H1 (cell line): Measurements from ENCODE around the gene OGFOD3. TPM values are rescaled to one million over a fixed set of nuclear protein-coding genes. Genes with fewer than 3 reads are reported as not detected.
A peak's percentile ranks its signal among the peaks of the same experiment; 100 is the strongest.

Source experiments
- CTCF ChIA-PET: fragments of 300-600 bp; sonication (Branson Sonifier 250); formaldehyde crosslinking; loops from one replicate; lab custom pipeline; 2021; ENCODE audit not compliant: partially characterized antibody; lab: Charles Lee
- POLR2A ChIA-PET: fragments of 300-600 bp; sonication (Branson Sonifier 250); formaldehyde crosslinking; loops from one replicate; lab custom pipeline; 2021; ENCODE audit warnings: inconsistent platforms; ENCODE audit not compliant: partially characterized antibody; lab: Charles Lee
- DNase-seq, 2 experiments: peaks; one replicate each; pipeline versions ENCODE4 v3.0.0 to v3.0.0-alpha.2; 2010 to 2022; ENCODE audit warnings: low spot score in 2 of 2, low read depth in 1 of 2, mixed read lengths in 1 of 2
- FAIRE-seq: peaks from 2 replicates; lab custom pipeline; 2011; peaks lifted over from hg19 to GRCh38; lab: Jason Lieb, UNC
- H2AFZ ChIP-seq: 2 replicates; pipeline ENCODE4 v1.8.1; 2012; ENCODE audit warnings: low read length, inconsistent platforms
- H2AK5ac ChIP-seq: 2 replicates; pipeline ENCODE4 v1.6.1; 2013; ENCODE audit warnings: low read depth, low read length
- H2BK120ac ChIP-seq: replicated peaks from 2 replicates; pipeline ENCODE3; 2013; ENCODE audit warnings: low read depth, low read length, inconsistent platforms
- H2BK12ac ChIP-seq: 2 replicates; pipeline ENCODE4 v1.6.1; 2013; ENCODE audit warnings: low read depth, low read length
- H2BK15ac ChIP-seq: 2 replicates; pipeline ENCODE4 v1.6.1; 2013; ENCODE audit warnings: low read length
- H2BK20ac ChIP-seq: 2 replicates; pipeline ENCODE4 v1.6.1; 2013; ENCODE audit warnings: low read length
- H2BK5ac ChIP-seq: 2 replicates; pipeline ENCODE4 v1.6.1; 2013; ENCODE audit warnings: low read depth, low read length
- H3K14ac ChIP-seq: 2 replicates; pipeline ENCODE4 v1.6.1; 2013; ENCODE audit warnings: inconsistent platforms; ENCODE audit not compliant: insufficient read length
- H3K18ac ChIP-seq: 2 replicates; pipeline ENCODE4 v1.6.1; 2013; ENCODE audit warnings: low read length; ENCODE audit errors: extremely low read depth
- H3K23ac ChIP-seq: 2 replicates; pipeline ENCODE4 v1.6.1; 2013; ENCODE audit warnings: inconsistent platforms; ENCODE audit not compliant: insufficient read length
- H3K23me2 ChIP-seq: 2 replicates; pipeline ENCODE4 v1.6.1; 2013; ENCODE audit warnings: low read depth, low read length
- H3K27ac ChIP-seq: 2 replicates; pipeline ENCODE4 v1.6.1; 2011; ENCODE audit warnings: low read depth, low read length, inconsistent platforms
- H3K27me3 ChIP-seq, 4 experiments: replicated peaks in 1 of 4; 1 replicate in 1 of 4; 2 replicates in 3 of 4; pipeline versions ENCODE4 v1.6.1 to v1.8.1; 2011 to 2013; ENCODE audit warnings: low read length in 3 of 4, mild to moderate bottlenecking in 3 of 4, inconsistent platforms in 2 of 4, mixed read lengths in 2 of 4, moderate library complexity in 1 of 4; ENCODE audit not compliant: control insufficient read depth in 3 of 4, insufficient read depth in 3 of 4; ENCODE audit errors: extremely low read depth in 1 of 4
- H3K36me3 ChIP-seq, 4 experiments: 2 replicates each; pipeline versions ENCODE4 v1.6.1 to v1.8.1; 2011 to 2013; ENCODE audit warnings: mild to moderate bottlenecking in 4 of 4, low read length in 3 of 4, moderate library complexity in 2 of 4, control low read depth in 1 of 4, inconsistent platforms in 1 of 4; ENCODE audit not compliant: insufficient read depth in 4 of 4, control insufficient read depth in 2 of 4
- H3K4ac ChIP-seq: replicated peaks from 2 replicates; pipeline ENCODE3; 2013; ENCODE audit warnings: low read length, low read depth, mixed read lengths, inconsistent platforms; ENCODE audit not compliant: insufficient read length
- H3K4me1 ChIP-seq, 4 experiments: replicated peaks in 1 of 4; 1 replicate in 1 of 4; 2 replicates in 3 of 4; pipeline versions ENCODE4 v1.6.1 to v1.8.1; 2011 to 2013; ENCODE audit warnings: low read length in 3 of 4, inconsistent platforms in 2 of 4, mixed read lengths in 1 of 4; ENCODE audit not compliant: insufficient read depth in 4 of 4, control insufficient read depth in 3 of 4
- H3K4me2 ChIP-seq, 2 experiments: 2 replicates each; pipeline versions ENCODE4 v1.6.1 to v1.8.1; 2011 to 2013; ENCODE audit warnings: low read depth in 2 of 2, low read length in 2 of 2, control low read depth in 1 of 2, inconsistent platforms in 1 of 2, mild to moderate bottlenecking in 1 of 2; ENCODE audit not compliant: insufficient read depth in 1 of 2
- H3K4me3 ChIP-seq, 4 experiments: fragments of 200-600, 300-600 bp in 1 of 4; sonication (generic), shearing (Covaris generic), sonication (Bioruptor Twin) in 1 of 4; 2 replicates each; pipeline versions ENCODE4 v1.5.1 to v1.8.1; 2011 to 2016; ENCODE audit warnings: low read length in 4 of 4, low read depth in 3 of 4, control low read depth in 2 of 4, inconsistent platforms in 2 of 4, mild to moderate bottlenecking in 2 of 4, mixed read lengths in 1 of 4, moderate library complexity in 1 of 4; ENCODE audit not compliant: insufficient read depth in 2 of 4; ENCODE audit errors: extremely low read depth in 1 of 4
- H3K56ac ChIP-seq: replicated peaks from 2 replicates; pipeline ENCODE3; 2013; ENCODE audit warnings: low read depth, mild to moderate bottlenecking, mixed read lengths, low read length, inconsistent platforms; ENCODE audit not compliant: insufficient read length
- H3K79me1 ChIP-seq: 2 replicates; pipeline ENCODE4 v1.6.1; 2013; ENCODE audit warnings: low read depth, low read length, control low read depth
- H3K79me2 ChIP-seq, 2 experiments: 2 replicates each; pipeline versions ENCODE4 v1.6.1 to v1.8.1; 2012 to 2013; ENCODE audit warnings: low read length in 2 of 2, mild to moderate bottlenecking in 2 of 2, inconsistent platforms in 1 of 2; ENCODE audit not compliant: insufficient read depth in 2 of 2, control insufficient read depth in 1 of 2
- H3K9ac ChIP-seq, 4 experiments: replicated peaks in 1 of 4; 1 replicate in 1 of 4; 2 replicates in 3 of 4; pipeline versions ENCODE4 v1.6.1 to v1.8.1; 2011 to 2013; ENCODE audit warnings: low read depth in 3 of 4, low read length in 3 of 4, control low read depth in 2 of 4, mild to moderate bottlenecking in 2 of 4, moderate library complexity in 2 of 4, inconsistent platforms in 1 of 4; ENCODE audit errors: extremely low read depth in 1 of 4
- H3K9me3 ChIP-seq, 2 experiments: 2 replicates each; pipeline versions ENCODE4 v1.6.1 to v1.8.1; 2012 to 2013; ENCODE audit warnings: mild to moderate bottlenecking in 2 of 2, moderate library complexity in 2 of 2, control low read depth in 1 of 2, inconsistent platforms in 1 of 2, low read depth in 1 of 2, low read length in 1 of 2, mixed read lengths in 1 of 2; ENCODE audit not compliant: insufficient read depth in 2 of 2
- H4K20me1 ChIP-seq, 2 experiments: replicated peaks in 1 of 2; 2 replicates each; pipeline versions ENCODE3 to v1.8.1; 2011 to 2013; ENCODE audit warnings: inconsistent platforms in 2 of 2, low read length in 2 of 2, mild to moderate bottlenecking in 1 of 2; ENCODE audit not compliant: insufficient read depth in 2 of 2, control insufficient read depth in 1 of 2
- H4K5ac ChIP-seq: 2 replicates; pipeline ENCODE4 v1.6.1; 2013; ENCODE audit warnings: low read length, low read depth, mixed read lengths, inconsistent platforms; ENCODE audit not compliant: insufficient read length
- H4K8ac ChIP-seq: 2 replicates; pipeline ENCODE4 v1.8.0; 2013; ENCODE audit warnings: mild to moderate bottlenecking, moderate library complexity, low read length, inconsistent platforms; ENCODE audit not compliant: insufficient read depth; ENCODE audit errors: extremely low read depth
- H4K91ac ChIP-seq: replicated peaks from 2 replicates; pipeline ENCODE3; 2013; ENCODE audit warnings: low read length, mixed read lengths, inconsistent platforms; ENCODE audit not compliant: insufficient read length
- CREB1 ChIP-seq: IDR thresholded peaks from 2 replicates; pipeline ENCODE4 v1.6.1; 2012; ENCODE audit warnings: inconsistent platforms
- FOSL1 ChIP-seq: IDR thresholded peaks from 2 replicates; pipeline ENCODE4 v1.6.1; 2011; ENCODE audit warnings: mild to moderate bottlenecking, low read depth, low read length, moderate library complexity; ENCODE audit not compliant: insufficient read depth
- GABPA ChIP-seq: IDR thresholded peaks from 2 replicates; pipeline ENCODE4 v1.6.1; 2011; ENCODE audit warnings: mild to moderate bottlenecking, low read length, moderate library complexity, borderline replicate concordance; ENCODE audit not compliant: insufficient read depth
- GTF2F1 ChIP-seq: IDR thresholded peaks from 2 replicates; pipeline ENCODE4 v1.6.1; 2012; ENCODE audit warnings: low read depth, low read length, improper control_type of control experiment, borderline replicate concordance
- HDAC2 ChIP-seq, 2 experiments: fragments of 300-600 bp in 1 of 2; sonication (generic) in 1 of 2; IDR thresholded peaks; 2 replicates each; pipeline ENCODE4 v1.6.1; 2011 to 2012; ENCODE audit warnings: low read depth in 2 of 2, low read length in 2 of 2, mild to moderate bottlenecking in 2 of 2, moderate library complexity in 2 of 2, borderline replicate concordance in 1 of 2, inconsistent platforms in 1 of 2
- JUN ChIP-seq: IDR thresholded peaks from 2 replicates; pipeline ENCODE4 v1.6.1; 2011; ENCODE audit warnings: low read depth, mild to moderate bottlenecking, improper control_type of control experiment, low read length
- MAFK ChIP-seq: IDR thresholded peaks from 2 replicates; pipeline ENCODE4 v1.6.1; 2012; ENCODE audit warnings: low read depth, mild to moderate bottlenecking, improper control_type of control experiment, low read length
- NANOG ChIP-seq: IDR thresholded peaks from 2 replicates; pipeline ENCODE4 v1.6.1; 2011; ENCODE audit warnings: low read length, low read depth, mild to moderate bottlenecking, inconsistent platforms; ENCODE audit not compliant: insufficient read depth, poor library complexity, severe bottlenecking
- RXRA ChIP-seq: IDR thresholded peaks from 2 replicates; pipeline ENCODE4 v1.6.1; 2011; ENCODE audit warnings: low read depth, mild to moderate bottlenecking, low read length, moderate library complexity; ENCODE audit not compliant: insufficient read depth
- SIRT6 ChIP-seq: IDR thresholded peaks from one replicate; pipeline ENCODE4 v1.7.1; 2012; ENCODE audit warnings: low read length, inconsistent platforms
- TBP ChIP-seq: IDR thresholded peaks from 2 replicates; pipeline ENCODE4 v1.6.1; 2011; ENCODE audit warnings: low read depth, low read length, improper control_type of control experiment
- WGBS, 2 experiments: shearing (Covaris generic) in 1 of 2; methylation state at CpG; one replicate each; pipeline versions ENCODE4 v1.1.6 to v1.1.7; 2013 to 2015; ENCODE audit warnings: low lambda C conversion rate in 2 of 2, mixed read lengths in 2 of 2, inconsistent platforms in 1 of 2, low coverage in 1 of 2, missing lambda C conversion rate in 1 of 2; ENCODE audit not compliant: insufficient replicate concordance in 2 of 2, insufficient coverage in 1 of 2, insufficient read length in 1 of 2; ENCODE audit errors: extremely low coverage in 1 of 2, missing lambda C conversion rate in 1 of 2; 5-methylcytosine and 5-hydroxymethylcytosine counted together
- polyA plus RNA-seq, 7 experiments: library from polyadenylated mRNA; depleted of rRNA in 3 of 7; stranded (reverse) in 5 of 7; unstranded in 2 of 7; fragments of >200 nt in 5 of 7; fragments of 200-250 nt in 2 of 7; gene quantifications; 1 replicate in 5 of 7; 2 replicates in 1 of 7; 4 replicates in 1 of 7; pipeline versions ENCODE4 v1.2.1 to v1.2.3, GENCODE V29; 2011 to 2013; ENCODE audit warnings: missing spikeins in 2 of 7, mixed read lengths in 2 of 7
- total RNA-seq: library from RNA; stranded (reverse); fragmentation: NEBNext Ultra II Directional; extraction: Animal tissue kit (Norgen Biotek cat#: 25700); gene quantifications from 2 replicates; pipeline ENCODE4 v1.2.1, GENCODE V29; 2021
- TF ChIP-seq, protein P1 (sequence below): IDR thresholded peaks from 2 replicates; pipeline ENCODE4 v1.6.1; 2012; ENCODE audit warnings: inconsistent platforms

Gene OGFOD3
- total and polyA plus RNA-seq, 2 of the 8 experiments (the other 6 are each of a cell fraction or from before 2014, with no cell fraction given): 21.1 to 21.8 TPM

- H3K23me2 ChIP-seq: peaks cover 6% of the 10 kb centered on the region
- FAIRE-seq: no peak
- 91% methylated on average over 26 of the region's 26 CpGs; no CpG with 5 or more reads in 1 of the 2 experiments for WGBS, 2 experiments
- H2BK12ac ChIP-seq: no peak overlapping the region
- H3K79me1 ChIP-seq: peaks cover 2% of the 10 kb centered on the region; the same call in 1 of the 2 replicates
- 0 out of 2 replicates have a peak overlapping the region, but pooled peaks have one; percentile 48 for H2BK20ac ChIP-seq
- POLR2A ChIA-PET: interaction anchor here (0.9 kb wide), 1 partner anchor 20 kb away, joined by 3 read pairs; no protein-coding TSS in a partner anchor
- H4K8ac ChIP-seq: peak overlapping the region; percentile 4; the same call in 1 of the 2 replicates
- H3K36me3 ChIP-seq: 0 out of 8 replicates have a peak, but pooled peaks cover 0 to 2% (median 0%) of the 10 kb centered on the region in 4 experiments
- H3K4me2 ChIP-seq: no peak overlapping the region
- H4K20me1 ChIP-seq: peaks cover 5 to 9% of the 10 kb centered on the region in 2 experiments
- no peaks in the 10 kb centered on the region for H3K27me3 ChIP-seq
- H3K27ac ChIP-seq: no peak overlapping the region
- DNase-seq: no peak
- H2BK120ac ChIP-seq: no peak overlapping the region
- H3K9ac ChIP-seq: no peak overlapping the region
- no peak overlapping the region for H3K18ac ChIP-seq
- H3K9me3 ChIP-seq: no peaks in the 10 kb centered on the region
- H4K91ac ChIP-seq: no peak overlapping the region
- H3K4me3 ChIP-seq: no peak overlapping the region
- CTCF ChIA-PET: interaction anchor here (0.6 to 2.1 kb wide), 12 partner anchors 10 to 116 kb away, joined by 3 to 6 read pairs (median 3); no protein-coding TSS in a partner anchor
- H3K4ac ChIP-seq: no peak overlapping the region
- H2AFZ ChIP-seq: no peak overlapping the region
- no peak overlapping the region for H4K5ac ChIP-seq
- H2BK5ac ChIP-seq: no peak overlapping the region
- H3K4me1 ChIP-seq: peaks cover 0 to 3% (median 1%) of the 10 kb centered on the region in 4 experiments; a peak in 4 of 7 replicates
- H2BK15ac ChIP-seq: peak overlapping the region; percentile 40; the same call in 1 of the 2 replicates
- H3K56ac ChIP-seq: no peak overlapping the region
- H2AK5ac ChIP-seq: no peak overlapping the region
- no peak overlapping the region for H3K23ac ChIP-seq
- no peak overlapping the region for H3K14ac ChIP-seq
- no peaks in the 10 kb centered on the region for H3K79me2 ChIP-seq
- no peak for TF ChIP-seq HDAC2 (IDR thresholded peaks at IDR 0.05; ENCODE audit: borderline replicate concordance in 1 of 2, low read depth in 2 of 2, low read length in 2 of 2)
- no peak for TF ChIP-seq MAFK
- TF ChIP-seq RXRA: no peak
- TF ChIP-seq FOSL1: no peak
- TF ChIP-seq, protein P1, sequence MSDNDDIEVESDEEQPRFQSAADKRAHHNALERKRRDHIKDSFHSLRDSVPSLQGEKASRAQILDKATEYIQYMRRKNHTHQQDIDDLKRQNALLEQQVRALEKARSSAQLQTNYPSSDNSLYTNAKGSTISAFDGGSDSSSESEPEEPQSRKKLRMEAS: no peak
- TF ChIP-seq JUN: no peak
- no peak for TF ChIP-seq GABPA
- TF ChIP-seq NANOG: no peak
- no peak for TF ChIP-seq GTF2F1
- TF ChIP-seq SIRT6: no peak
- TF ChIP-seq CREB1: no peak
- no peak for TF ChIP-seq TBP
These were observed 3.0 kb downstream of the OGFOD3 start for GRCh38 chr17:82415336-82415735.
